Measurements from ENCODE around the gene RPGRIP1.
"Not testable (repeated sequence)": the region's sequence is repeated elsewhere in the genome, so short reads cannot be mapped to it uniquely, and the experiment has no call there.

The RPGRIP1 gene

GRCh38 chr14:21279783-21280182 lies at the start of gene RPGRIP1:
RPGRIP1 (plus strand) TSS chr14:21280083; CDS start chr14:21287977, 7,894 bp downstream.
- no peak for DNase-seq (ENCODE audit: low read depth in 2 of 2)

- DNase-seq (ENCODE audit: low read depth in 2 of 2) = no peak
Observed at GRCh38 chr14:21231020-21231652, 48.7 kb upstream of the RPGRIP1 start.

- no peak for DNase-seq (ENCODE audit: low read depth in 2 of 2)
Observed at GRCh38 chr14:21233457-21234076, 46.3 kb upstream of the RPGRIP1 start.

GRCh38 chr14:21234112-21234511 lies 45.8 kb upstream of the RPGRIP1 start:
- no peak for DNase-seq (ENCODE audit: low read depth in 2 of 2)

- no peak for DNase-seq (ENCODE audit: low read depth in 2 of 2)
Observed at GRCh38 chr14:21236948-21237797, 42.7 kb upstream of the RPGRIP1 start.

- DNase-seq (ENCODE audit: low read depth in 2 of 2) = no peak
Observed at GRCh38 chr14:21238823-21239518, 40.9 kb upstream of the RPGRIP1 start.

GRCh38 chr14:21240417-21240816 lies 39.5 kb upstream of the RPGRIP1 start:
- DNase-seq (ENCODE audit: low read depth in 2 of 2) = no peak

- no peak for DNase-seq (ENCODE audit: low read depth in 2 of 2)
Observed at GRCh38 chr14:21241218-21241819, 38.6 kb upstream of the RPGRIP1 start.

GRCh38 chr14:21244544-21244943 lies 35.3 kb upstream of the RPGRIP1 start:
- no peak for DNase-seq (ENCODE audit: low read depth in 2 of 2)

- no peak for DNase-seq (ENCODE audit: low read depth in 2 of 2)
Observed at GRCh38 chr14:21245813-21246212, 34.1 kb upstream of the RPGRIP1 start.

- no peak for DNase-seq (ENCODE audit: low read depth in 2 of 2)
Observed at GRCh38 chr14:21248338-21248737, 31.5 kb upstream of the RPGRIP1 start.

- DNase-seq (ENCODE audit: low read depth in 2 of 2) = no peak
Observed at GRCh38 chr14:21248739-21249411, 31.0 kb upstream of the RPGRIP1 start.

GRCh38 chr14:21251215-21251614 lies 28.7 kb upstream of the RPGRIP1 start:
- no peak for DNase-seq (ENCODE audit: low read depth in 2 of 2)

- no peak for DNase-seq (ENCODE audit: low read depth in 2 of 2)
Observed at GRCh38 chr14:21252149-21252548, 27.7 kb upstream of the RPGRIP1 start.

GRCh38 chr14:21255385-21256101 lies 24.3 kb upstream of the RPGRIP1 start:
- DNase-seq (ENCODE audit: low read depth in 2 of 2) = no peak

- not testable (repeated sequence) for DNase-seq (ENCODE audit: low read depth in 2 of 2)
Observed at GRCh38 chr14:21256102-21256447, 23.8 kb upstream of the RPGRIP1 start.

GRCh38 chr14:21256539-21257393 lies 23.1 kb upstream of the RPGRIP1 start:
- no peak for DNase-seq (ENCODE audit: low read depth in 2 of 2)

- DNase-seq (ENCODE audit: low read depth in 2 of 2) = no peak
Observed at GRCh38 chr14:21257394-21257909, 22.4 kb upstream of the RPGRIP1 start.

Measured in stimulated activated CD8-positive, alpha-beta memory T cell treated with anti-CD3 and anti-CD28 coated beads, Interleukin-2, amount 100 ng/mL, for 48 hours (primary cell).